Breast epithelium (tissue), 4 donors: ENCODE data around the gene HERPUD2. TPM values are rescaled to one million over a fixed set of nuclear protein-coding genes. Genes with fewer than 3 reads are reported as not detected.

Source experiments
- DNase-seq, 2 donors: peaks; one replicate each; pipeline ENCODE4 v3.0.0-alpha.2; 2019; ENCODE audit warnings: low spot score in 2 of 2
- H3K27ac ChIP-seq, 2 donors: fragments of 200-600 bp; sonication (generic) in 1 of 2; one replicate each; pipeline ENCODE4 v1.5.1; 2016 to 2019; ENCODE audit warnings: mild to moderate bottlenecking in 1 of 2
- H3K27me3 ChIP-seq, 2 donors: fragments of 200-600 bp; sonication (generic) in 1 of 2; one replicate each; pipeline versions ENCODE4 v1.5.1 to v1.6.0; 2017 to 2019; ENCODE audit warnings: control low read depth in 1 of 2, mild to moderate bottlenecking in 1 of 2
- H3K36me3 ChIP-seq: fragments of 200-600 bp; one replicate; pipeline ENCODE4 v1.5.1; 2019
- H3K4me1 ChIP-seq, 2 donors: fragments of 200-600 bp; sonication (generic); one replicate each; pipeline ENCODE4 v1.5.1; 2016 to 2019; ENCODE audit warnings: control low read depth in 1 of 2
- H3K4me3 ChIP-seq, 3 donors: fragments of 200-600 bp; sonication (generic); 1 replicate in 2 of 3; 2 replicates in 1 of 3; pipeline ENCODE4 v1.5.1; 2016 to 2019; ENCODE audit warnings: mild to moderate bottlenecking in 3 of 3, moderate library complexity in 2 of 3
- H3K9me3 ChIP-seq, 2 donors: fragments of 200-600 bp; sonication (generic) in 1 of 2; one replicate each; pipeline ENCODE4 v1.5.1; 2016 to 2019; ENCODE audit warnings: control low read depth in 1 of 2
- POLR2A ChIP-seq: fragments of 450-650 bp; IDR thresholded peaks from one replicate; pipeline ENCODE4 v1.6.1; 2016; ENCODE audit warnings: antibody characterized with exemption, mild to moderate bottlenecking, moderate library complexity
- POLR2AphosphoS5 ChIP-seq, 3 donors: sonication (generic); formaldehyde crosslinking; IDR thresholded peaks; one replicate each; pipeline ENCODE4 v1.6.1; 2017; ENCODE audit warnings: antibody characterized with exemption in 3 of 3
- intact Hi-C: fragments of 100-400 bp; cut with DNase I; formaldehyde crosslinking; loops from one replicate; pipeline ENCODE4 v1.15.1; 2023; ENCODE audit warnings: low total_unique reads
- total RNA-seq, 3 donors: library from RNA; depleted of rRNA; stranded (reverse); fragments of >200 nt; gene quantifications; one replicate each; pipeline ENCODE4 v1.1.0, GENCODE V29; 2016
- TF ChIP-seq, protein P1 (sequence below), 3 donors: fragments of 450-650 bp; IDR thresholded peaks; one replicate each; pipeline ENCODE4 v1.5.1; 2016 to 2017; ENCODE audit warnings: antibody characterized with exemption in 3 of 3, mild to moderate bottlenecking in 3 of 3, moderate library complexity in 3 of 3

The HERPUD2 gene
- total RNA-seq, 3 donors from 2014 or later, result 31.1 to 39.7 (median 35.4) TPM

DNA sequence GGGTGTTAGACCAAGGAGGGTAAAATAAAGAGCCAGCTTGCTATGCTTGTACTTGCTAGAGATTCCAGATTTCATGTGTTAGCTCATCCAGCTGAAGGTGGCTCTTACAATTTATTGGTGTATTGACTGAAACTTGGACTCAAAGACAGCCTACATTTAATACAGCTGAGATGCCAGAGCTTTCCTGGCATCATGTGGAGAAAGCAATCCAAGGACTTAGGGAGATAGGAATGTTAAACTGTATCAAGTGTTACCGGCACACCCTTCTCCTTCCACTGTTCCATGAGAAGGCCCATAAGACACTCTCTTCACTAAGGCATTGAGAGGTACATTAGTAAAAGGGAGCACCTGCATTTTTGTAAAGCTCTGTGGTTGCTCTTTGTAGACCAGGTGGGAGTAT, 9.3 kb upstream of the HERPUD2 start:
- H3K27ac ChIP-seq, result no peak overlapping the region
- intact Hi-C loops, result no loop called here
- no peak for DNase-seq
- no peak overlapping the region for H3K4me3 ChIP-seq
- no peaks in the 10 kb centered on the region for H3K36me3 ChIP-seq
- H3K4me1 ChIP-seq, result peaks cover 0 to 2% of the 10 kb centered on the region in 2 donors
- no peaks in the 10 kb centered on the region for H3K9me3 ChIP-seq
- TF ChIP-seq POLR2AphosphoS5 (IDR thresholded peaks at IDR 0.05), result no peak
- no peak for TF ChIP-seq POLR2A
- TF ChIP-seq, protein P1, sequence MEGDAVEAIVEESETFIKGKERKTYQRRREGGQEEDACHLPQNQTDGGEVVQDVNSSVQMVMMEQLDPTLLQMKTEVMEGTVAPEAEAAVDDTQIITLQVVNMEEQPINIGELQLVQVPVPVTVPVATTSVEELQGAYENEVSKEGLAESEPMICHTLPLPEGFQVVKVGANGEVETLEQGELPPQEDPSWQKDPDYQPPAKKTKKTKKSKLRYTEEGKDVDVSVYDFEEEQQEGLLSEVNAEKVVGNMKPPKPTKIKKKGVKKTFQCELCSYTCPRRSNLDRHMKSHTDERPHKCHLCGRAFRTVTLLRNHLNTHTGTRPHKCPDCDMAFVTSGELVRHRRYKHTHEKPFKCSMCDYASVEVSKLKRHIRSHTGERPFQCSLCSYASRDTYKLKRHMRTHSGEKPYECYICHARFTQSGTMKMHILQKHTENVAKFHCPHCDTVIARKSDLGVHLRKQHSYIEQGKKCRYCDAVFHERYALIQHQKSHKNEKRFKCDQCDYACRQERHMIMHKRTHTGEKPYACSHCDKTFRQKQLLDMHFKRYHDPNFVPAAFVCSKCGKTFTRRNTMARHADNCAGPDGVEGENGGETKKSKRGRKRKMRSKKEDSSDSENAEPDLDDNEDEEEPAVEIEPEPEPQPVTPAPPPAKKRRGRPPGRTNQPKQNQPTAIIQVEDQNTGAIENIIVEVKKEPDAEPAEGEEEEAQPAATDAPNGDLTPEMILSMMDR (IDR thresholded peaks at IDR 0.05), result no peak
- no peaks in the 10 kb centered on the region for H3K27me3 ChIP-seq

DNA sequence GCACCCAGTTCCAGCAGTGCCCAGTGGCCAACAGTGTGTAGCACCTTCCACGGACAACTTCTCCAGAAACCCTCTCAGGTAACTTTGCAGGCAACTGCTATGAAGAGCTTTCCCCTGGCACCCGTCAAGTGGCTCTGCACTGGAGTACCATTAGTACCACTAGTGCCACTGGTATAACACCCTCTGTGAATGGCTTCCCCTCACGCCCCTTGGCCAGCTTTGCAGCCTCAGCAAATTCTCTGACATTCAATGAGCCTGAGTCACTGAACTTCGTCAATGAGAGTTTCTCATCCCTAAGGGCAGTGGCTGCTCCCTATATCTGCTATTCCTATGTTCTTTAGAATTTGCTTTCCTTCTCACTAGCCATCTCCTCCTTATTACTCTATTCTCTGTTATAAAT, 7.6 kb upstream of the HERPUD2 start:
- Histone ChIP-seq H3K27me3 (no peaks in the 10 kb centered on the region), H3K4me3 (no peak overlapping the region), H3K36me3 (no peaks in the 10 kb centered on the region), H3K4me1 (no peaks in the 10 kb centered on the region), H3K27ac (no peak overlapping the region), H3K9me3 (no peaks in the 10 kb centered on the region)
- TF ChIP-seq, protein P1 (IDR thresholded peaks at IDR 0.05), result no peak
- no peak for TF ChIP-seq POLR2A
- intact Hi-C loops, result no loop called here
- no peak for DNase-seq

DNA sequence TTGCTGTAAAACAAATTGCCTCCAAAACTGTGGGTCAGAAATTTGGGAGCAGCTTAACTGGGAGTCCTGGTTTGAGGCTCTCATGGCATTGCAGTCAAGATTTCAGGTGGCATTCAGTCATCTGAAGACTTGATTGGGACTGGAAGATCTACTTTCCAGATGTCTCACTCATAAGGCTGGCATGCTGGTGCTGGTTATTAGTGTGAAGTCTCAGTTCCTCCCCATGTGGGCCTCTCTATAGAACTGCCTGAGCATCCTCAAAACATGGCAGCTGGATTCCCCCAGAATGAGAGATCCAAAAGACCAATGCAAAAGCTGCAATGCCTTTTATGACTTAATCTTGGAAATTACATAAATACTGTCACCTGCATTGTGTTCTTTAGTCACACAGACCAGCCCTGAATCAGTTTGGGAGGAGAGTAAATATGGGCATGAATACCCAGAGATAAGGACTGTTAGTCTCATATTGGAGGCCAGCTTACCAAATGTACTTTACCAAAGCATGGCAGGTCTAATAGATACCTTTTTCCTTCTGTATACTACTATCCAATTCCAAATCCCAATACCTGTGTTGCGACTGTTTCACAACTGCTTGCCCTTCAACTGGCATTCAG, 6.5 kb upstream of the HERPUD2 start:
- intact Hi-C loops, result no loop called here
- Histone ChIP-seq H3K4me1 (no peaks in the 10 kb centered on the region), H3K4me3 (no peak overlapping the region), H3K27ac (no peak overlapping the region), H3K27me3 (no peaks in the 10 kb centered on the region), H3K9me3 (no peaks in the 10 kb centered on the region), H3K36me3 (no peaks in the 10 kb centered on the region)
- TF ChIP-seq, protein P1 (IDR thresholded peaks at IDR 0.05), result no peak
- no peak for TF ChIP-seq POLR2AphosphoS5 (IDR thresholded peaks at IDR 0.05)
- no peak for TF ChIP-seq POLR2A
- DNase-seq, result no peak

DNA sequence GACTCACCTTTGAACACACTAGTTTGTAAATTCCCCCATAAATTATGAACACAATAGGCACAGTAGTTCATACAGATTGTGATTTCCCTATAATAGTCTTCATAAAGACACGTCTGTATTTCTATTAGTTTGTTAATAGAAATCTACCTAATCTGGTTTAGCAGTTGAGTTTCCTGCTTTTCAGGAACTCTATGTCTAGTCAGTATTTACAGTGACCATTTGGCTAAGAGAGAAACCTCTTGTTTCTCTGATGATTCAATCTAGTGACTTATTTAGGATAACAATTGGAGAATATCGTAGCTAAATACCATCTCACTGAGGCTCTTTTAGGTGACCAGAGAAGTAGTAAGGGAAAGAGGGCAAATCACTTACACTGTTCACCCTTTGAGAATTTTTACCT, 5.9 kb upstream of the HERPUD2 start:
- Histone ChIP-seq H3K4me1 (no peaks in the 10 kb centered on the region), H3K36me3 (no peaks in the 10 kb centered on the region), H3K9me3 (no peaks in the 10 kb centered on the region), H3K27ac (no peak overlapping the region), H3K27me3 (no peaks in the 10 kb centered on the region), H3K4me3 (no peak overlapping the region)
- no peak for TF ChIP-seq POLR2AphosphoS5 (IDR thresholded peaks at IDR 0.05)
- TF ChIP-seq, protein P1 (IDR thresholded peaks at IDR 0.05), result no peak
- intact Hi-C loops, result no loop called here
- no peak for DNase-seq

DNA sequence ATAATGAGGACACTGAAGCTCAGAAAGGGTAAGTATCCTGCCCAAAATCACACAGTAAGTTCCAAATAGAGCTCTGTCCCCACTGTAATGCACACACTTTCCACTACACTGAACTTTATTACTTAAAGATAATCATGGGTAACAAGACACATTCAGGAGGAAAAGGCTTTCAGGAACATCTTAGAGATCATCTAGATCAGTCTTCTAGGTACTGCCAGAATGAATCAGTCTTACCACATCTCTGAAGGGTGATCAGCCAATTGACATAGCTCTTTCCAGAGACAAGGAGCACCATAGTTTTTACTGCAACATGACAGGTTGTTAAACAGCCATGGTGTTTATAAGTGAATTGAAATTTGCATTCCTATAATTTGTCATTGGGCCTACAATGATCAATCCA, 5.4 kb upstream of the HERPUD2 start:
- DNase-seq, result no peak
- intact Hi-C loops, result no loop called here
- no peaks in the 10 kb centered on the region for H3K4me1 ChIP-seq
- H3K27ac ChIP-seq, result no peak overlapping the region
- TF ChIP-seq, protein P1 (IDR thresholded peaks at IDR 0.05), result no peak
- TF ChIP-seq POLR2A, result no peak
- TF ChIP-seq POLR2AphosphoS5 (IDR thresholded peaks at IDR 0.05), result no peak
- H3K36me3 ChIP-seq, result no peaks in the 10 kb centered on the region
- no peaks in the 10 kb centered on the region for H3K27me3 ChIP-seq
- H3K9me3 ChIP-seq, result no peaks in the 10 kb centered on the region
- no peak overlapping the region for H3K4me3 ChIP-seq
